HG03064 (cell line): ENCODE data around the gene TRAF3IP1.

Experiments used
- ATAC-seq: cut with Tn5 transposase; IDR thresholded peaks from one replicate; pipeline ENCODE4 v1.9.1; 2021; ENCODE audit warnings: low read depth; ENCODE audit not compliant: unreplicated experiment

TRAF3IP1 gene

GRCh38 chr2:238287737-238288649, 32.3 kb upstream of the TRAF3IP1 start, which contains the start of gene PER2:
TSS of gene PER2 (minus strand) at chr2:238288610. CDS start at chr2:238277936, 10,674 bp downstream.
- peak; percentile 47 for ATAC-seq

GRCh38 chr2:238288650-238289573, 31.4 kb upstream of the TRAF3IP1 start:
- ATAC-seq: peak; percentile 91

- ATAC-seq: no peak
These were observed 30.7 kb upstream of the TRAF3IP1 start for GRCh38 chr2:238289574-238289973.

GRCh38 chr2:238290091-238290509, 30.2 kb upstream of the TRAF3IP1 start:
- no peak for ATAC-seq

- ATAC-seq: no peak
These were observed 29.4 kb upstream of the TRAF3IP1 start for GRCh38 chr2:238290715-238291549.

- no peak for ATAC-seq
These were observed 28.6 kb upstream of the TRAF3IP1 start for GRCh38 chr2:238291550-238292281.

- no peak for ATAC-seq
These were observed 26.3 kb upstream of the TRAF3IP1 start for GRCh38 chr2:238294046-238294392.

GRCh38 chr2:238294393-238295143, 25.8 kb upstream of the TRAF3IP1 start:
- ATAC-seq: no peak

GRCh38 chr2:238295144-238296112, 24.9 kb upstream of the TRAF3IP1 start:
- ATAC-seq: no peak

- ATAC-seq: no peak
These were observed 23.5 kb upstream of the TRAF3IP1 start for GRCh38 chr2:238296638-238297457.

GRCh38 chr2:238299803-238300202, 20.5 kb upstream of the TRAF3IP1 start:
- ATAC-seq: no peak

GRCh38 chr2:238302087-238302486, 18.2 kb upstream of the TRAF3IP1 start:
- ATAC-seq: no peak

GRCh38 chr2:238302751-238303150, 17.6 kb upstream of the TRAF3IP1 start:
- ATAC-seq: no peak

- no peak for ATAC-seq
These were observed 16.2 kb upstream of the TRAF3IP1 start for GRCh38 chr2:238304116-238304515.

- ATAC-seq: no peak
These were observed 15.0 kb upstream of the TRAF3IP1 start for GRCh38 chr2:238305092-238305862.

GRCh38 chr2:238305965-238306671, 14.2 kb upstream of the TRAF3IP1 start:
- no peak for ATAC-seq
